Measurements from ENCODE around the gene AFF4. TPM values are rescaled to one million over a fixed set of nuclear protein-coding genes. Genes with fewer than 3 reads are reported as not detected.

The AFF4 gene
- total RNA-seq, 4 donors from 2014 or later: 70.5 to 85.3 (median 73.2) TPM

- H3K27ac ChIP-seq: peak overlapping the region in 3 of 4 donors; percentile 36 to 56 (median 39)
Observed at GRCh38 chr5:132839426-132840301, 123.8 kb downstream of the AFF4 start.

GRCh38 chr5:132838516-132839282, 124.7 kb downstream of the AFF4 start:
- DNase-seq (ENCODE audit: low spot score in 2 of 2): no peak
- Histone ChIP-seq H3K4me1 (no peaks in the 10 kb centered on the region), H3K36me3 (no peaks in the 10 kb centered on the region), H3K27ac (peak overlapping the region in 3 of 4 donors; percentile 36 to 56 (median 39)), H3K4me3 (no peak overlapping the region), H3K9me3 (no peaks in the 10 kb centered on the region), H3K27me3 (no peaks in the 10 kb centered on the region)
- WGBS, 2 donors: 66 to 69% methylated on average over 3 of the region's 3 CpGs
- TF ChIP-seq POLR2A (IDR thresholded peaks at IDR 0.05): no peak
- TF ChIP-seq CTCF (IDR thresholded peaks at IDR 0.05): no peak
- no peak for TF ChIP-seq EP300 (IDR thresholded peaks at IDR 0.05)

More at GRCh38 chr5:132839426-132840301, 123.8 kb downstream of the AFF4 start:
- Histone ChIP-seq H3K9me3 (no peaks in the 10 kb centered on the region), H3K4me1 (no peaks in the 10 kb centered on the region), H3K36me3 (no peaks in the 10 kb centered on the region), H3K4me3 (no peak overlapping the region), H3K27me3 (no peaks in the 10 kb centered on the region)
- 78 to 84% methylated on average over 8 of the region's 8 CpGs for WGBS, 2 donors
- no peak for TF ChIP-seq CTCF (IDR thresholded peaks at IDR 0.05)
- no peak for TF ChIP-seq POLR2A (IDR thresholded peaks at IDR 0.05)
- no peak for TF ChIP-seq EP300 (IDR thresholded peaks at IDR 0.05)
- DNase-seq (ENCODE audit: low spot score in 2 of 2): no peak

- TF ChIP-seq CTCF (IDR thresholded peaks at IDR 0.05): no peak
- no peak for TF ChIP-seq EP300 (IDR thresholded peaks at IDR 0.05)
- no peak for TF ChIP-seq POLR2A (IDR thresholded peaks at IDR 0.05)
- no peaks in the 10 kb centered on the region for H3K27me3 ChIP-seq
- no peak overlapping the region for H3K4me3 ChIP-seq
- no peaks in the 10 kb centered on the region for H3K36me3 ChIP-seq
- peak overlapping the region in 2 of 4 donors; percentile 4 to 40 for H3K27ac ChIP-seq
- 77 to 78% methylated on average over 2 of the region's 2 CpGs for WGBS, 2 donors
- no peaks in the 10 kb centered on the region for H3K4me1 ChIP-seq
- DNase-seq (ENCODE audit: low spot score in 2 of 2): no peak
- H3K9me3 ChIP-seq: no peaks in the 10 kb centered on the region
Observed at GRCh38 chr5:132837868-132838267, 125.6 kb downstream of the AFF4 start.

- DNase-seq (ENCODE audit: low spot score in 2 of 2): no peak
- no peaks in the 10 kb centered on the region for H3K4me1 ChIP-seq
- H3K27ac ChIP-seq: no peak overlapping the region
- no peaks in the 10 kb centered on the region for H3K27me3 ChIP-seq
- TF ChIP-seq EP300 (IDR thresholded peaks at IDR 0.05) (no peak), POLR2A (IDR thresholded peaks at IDR 0.05) (no peak), CTCF (IDR thresholded peaks at IDR 0.05) (no peak)
- no peaks in the 10 kb centered on the region for H3K9me3 ChIP-seq
- no peaks in the 10 kb centered on the region for H3K36me3 ChIP-seq
- H3K4me3 ChIP-seq: no peak overlapping the region
- WGBS, 2 donors: 96 to 100% methylated on average over 1 of the region's 1 CpG
Observed at GRCh38 chr5:132836852-132837251, 126.6 kb downstream of the AFF4 start.

- 96 to 98% methylated on average over 3 of the region's 3 CpGs for WGBS, 2 donors
- DNase-seq (ENCODE audit: low spot score in 2 of 2): no peak
- TF ChIP-seq POLR2A (IDR thresholded peaks at IDR 0.05) (no peak), CTCF (IDR thresholded peaks at IDR 0.05) (no peak), EP300 (IDR thresholded peaks at IDR 0.05) (no peak)
- Histone ChIP-seq H3K27ac (no peak overlapping the region), H3K4me3 (no peak overlapping the region), H3K27me3 (peaks cover 0 to 19% of the 10 kb centered on the region in 2 donors), H3K9me3 (no peaks in the 10 kb centered on the region), H3K4me1 (peaks cover 0 to 15% (median 11%) of the 10 kb centered on the region in 4 donors), H3K36me3 (no peaks in the 10 kb centered on the region)
Observed at GRCh38 chr5:132834057-132834456, 129.4 kb downstream of the AFF4 start.
